Stomach (tissue), 9 donors: ENCODE data around the gene PITPNM3. TPM values are rescaled to one million over a fixed set of nuclear protein-coding genes. Genes with fewer than 3 reads are reported as not detected.
A peak's percentile ranks its signal among the peaks of the same experiment; 100 is the strongest.

Experiments used
- DNase-seq, 2 donors: peaks; one replicate each; pipeline versions ENCODE4 v3.0.0 to v3.0.0-alpha.2; 2013 to 2019
- H3K27ac ChIP-seq, 5 donors: fragments of 200-600 bp in 4 of 5; sonication (generic) in 4 of 5; one replicate each; pipeline ENCODE4 v1.5.1; 2013 to 2019; ENCODE audit warnings: mild to moderate bottlenecking in 1 of 5, moderate library complexity in 1 of 5
- H3K27me3 ChIP-seq, 3 donors: fragments of 200-600 bp; sonication (generic); one replicate each; pipeline ENCODE4 v1.5.1; 2017 to 2019; ENCODE audit warnings: mixed run types in 1 of 3
- H3K36me3 ChIP-seq, 4 donors: fragments of 200-600 bp; sonication (generic); 1 replicate in 3 of 4; 2 replicates in 1 of 4; pipeline ENCODE4 v1.5.1; 2016 to 2019
- H3K4me1 ChIP-seq, 4 donors: fragments of 200-600 bp; sonication (generic); one replicate each; pipeline ENCODE4 v1.5.1; 2016 to 2019
- H3K4me3 ChIP-seq, 4 donors: fragments of 200-600 bp; sonication (generic) in 3 of 4; one replicate each; pipeline ENCODE4 v1.5.1; 2016 to 2019; ENCODE audit warnings: mild to moderate bottlenecking in 1 of 4
- H3K9me3 ChIP-seq, 4 donors: fragments of 200-600 bp; sonication (generic); one replicate each; pipeline ENCODE4 v1.5.1; 2016 to 2019
- CTCF ChIP-seq, 7 experiments: fragments of 450-650 bp in 4 of 7; fragments of 200-600 bp in 3 of 7; sonication (generic) in 3 of 7; IDR thresholded peaks; one replicate each; pipeline ENCODE4 v1.5.1; 2016 to 2019; ENCODE audit warnings: antibody characterized with exemption in 7 of 7, control low read depth in 2 of 7, mild to moderate bottlenecking in 1 of 7
- EP300 ChIP-seq: sonication (generic); formaldehyde crosslinking; IDR thresholded peaks from one replicate; pipeline ENCODE4 v1.6.1; 2017; ENCODE audit warnings: antibody characterized with exemption
- POLR2A ChIP-seq, 4 donors: fragments of 450-650 bp; IDR thresholded peaks; one replicate each; pipeline ENCODE4 v1.6.1; 2016; ENCODE audit warnings: antibody characterized with exemption in 4 of 4, control low read depth in 2 of 4, mild to moderate bottlenecking in 1 of 4, moderate library complexity in 1 of 4
- POLR2AphosphoS5 ChIP-seq, 3 donors: sonication (generic); formaldehyde crosslinking; IDR thresholded peaks; one replicate each; pipeline ENCODE4 v1.6.1; 2016; ENCODE audit warnings: antibody characterized with exemption in 3 of 3
- WGBS, 5 donors: extraction: QIAGEN DNeasy Blood & Tissue Kit in 3 of 5; methylation state at CpG; one replicate each; pipeline versions ENCODE4 v1.1.5 to v1.1.7; 2013 to 2018; 5-methylcytosine and 5-hydroxymethylcytosine counted together
- intact Hi-C: fragments of 100-400 bp; cut with DNase I; formaldehyde crosslinking; loops from one replicate; pipeline ENCODE4 v1.15.1; 2023; ENCODE audit warnings: low total_unique reads
- polyA plus RNA-seq, 3 donors: library from polyadenylated mRNA; stranded (reverse); fragments of 200-250 nt; gene quantifications; one replicate each; pipeline ENCODE4 v1.2.3, GENCODE V29; 2013
- total RNA-seq, 5 donors: library from RNA; depleted of rRNA; stranded (reverse); fragments of >200 nt; gene quantifications; one replicate each; pipeline versions ENCODE4 v1.1.0 to v1.2.3, GENCODE V29; 2014 to 2016
- donor health status: healthy with polysubstance abuse.
- donor health status: Bipolar disorder and iron deficiency.
- donor health status: healthy.

PITPNM3 gene
- total and polyA plus RNA-seq, 8 donors: 1.1 to 19.3 (median 5.8) TPM

- H3K27ac ChIP-seq: no peak overlapping the region
- intact Hi-C loops: no loop called here
- no peak for TF ChIP-seq EP300
- TF ChIP-seq CTCF (IDR thresholded peaks at IDR 0.05): peak in 1 of 7 experiments; percentile 16
- no peak overlapping the region for H3K4me3 ChIP-seq
- H3K36me3 ChIP-seq: no peaks in the 10 kb centered on the region
- H3K27me3 ChIP-seq: peaks cover 0 to 13% (median 0%) of the 10 kb centered on the region in 3 donors
- no peak for DNase-seq
- H3K4me1 ChIP-seq: peaks cover 0 to 10% (median 0%) of the 10 kb centered on the region in 4 donors
- peaks cover 0 to 15% (median 10%) of the 10 kb centered on the region in 4 donors for H3K9me3 ChIP-seq
Measured at GRCh38 chr17:6430769-6431168, 125.6 kb downstream of the PITPNM3 start.

- peaks cover 0 to 15% (median under 1%) of the 10 kb centered on the region in 3 donors for H3K27me3 ChIP-seq
- H3K9me3 ChIP-seq: peaks cover 0 to 15% (median 10%) of the 10 kb centered on the region in 4 donors
- no peak overlapping the region for H3K27ac ChIP-seq
- 74 to 85% (median 81%) methylated on average over 7 of the region's 7 CpGs for WGBS, 5 donors
- TF ChIP-seq EP300 (no peak), POLR2AphosphoS5 (IDR thresholded peaks at IDR 0.05) (no peak), POLR2A (IDR thresholded peaks at IDR 0.05) (no peak), CTCF (IDR thresholded peaks at IDR 0.05) (no peak)
- H3K36me3 ChIP-seq: no peaks in the 10 kb centered on the region
- intact Hi-C loops: no loop called here
- no peak for DNase-seq
- no peak overlapping the region for H3K4me3 ChIP-seq
- H3K4me1 ChIP-seq: peaks cover 0 to 10% (median 0%) of the 10 kb centered on the region in 4 donors
Measured at GRCh38 chr17:6429266-6429665, 127.1 kb downstream of the PITPNM3 start.

- intact Hi-C loops: no loop called here
- no peak overlapping the region for H3K27ac ChIP-seq
- H3K4me3 ChIP-seq: no peak overlapping the region
- DNase-seq: no peak
- H3K27me3 ChIP-seq: peaks cover 0 to 24% (median 7%) of the 10 kb centered on the region in 3 donors
- 77 to 97% (median 89%) methylated on average over 8 to 17 of the region's 17 CpGs for WGBS, 5 donors
- H3K4me1 ChIP-seq: peaks cover 0 to 10% (median 0%) of the 10 kb centered on the region in 4 donors
- peaks cover 0 to 15% (median 10%) of the 10 kb centered on the region in 4 donors for H3K9me3 ChIP-seq
- no peaks in the 10 kb centered on the region for H3K36me3 ChIP-seq
- TF ChIP-seq POLR2A (IDR thresholded peaks at IDR 0.05) (no peak), EP300 (no peak), CTCF (IDR thresholded peaks at IDR 0.05) (no peak), POLR2AphosphoS5 (IDR thresholded peaks at IDR 0.05) (no peak)
Measured at GRCh38 chr17:6428207-6428965, 128.0 kb downstream of the PITPNM3 start.

- Histone ChIP-seq H3K4me3 (no peak overlapping the region), H3K4me1 (peaks cover 0 to 10% (median 0%) of the 10 kb centered on the region in 4 donors), H3K36me3 (no peaks in the 10 kb centered on the region), H3K27ac (no peak overlapping the region), H3K9me3 (peaks cover 0 to 15% (median 10%) of the 10 kb centered on the region in 4 donors), H3K27me3 (peaks cover 0 to 33% (median 7%) of the 10 kb centered on the region in 3 donors)
- WGBS, 5 donors: 48 to 56% (median 53%) methylated on average over 7 of the region's 7 CpGs
- TF ChIP-seq POLR2AphosphoS5 (IDR thresholded peaks at IDR 0.05) (no peak), POLR2A (IDR thresholded peaks at IDR 0.05) (no peak), CTCF (IDR thresholded peaks at IDR 0.05) (no peak), EP300 (no peak)
- peak in 1 of 2 donors; percentile 37 for DNase-seq
- intact Hi-C loops: no loop called here
Measured at GRCh38 chr17:6427279-6427781, 129.0 kb downstream of the PITPNM3 start.
